Keratinocyte (primary cell): ENCODE measurements around the gene SERPINI2.

Experiments used
- EZH2 ChIP-seq: IDR thresholded peaks from one replicate; pipeline ENCODE4 v1.6.1; 2012; ENCODE audit warnings: inconsistent platforms, mild to moderate bottlenecking, low read length, moderate library complexity
- TF ChIP-seq, protein P1 (sequence below), 3 experiments: IDR thresholded peaks in 1 of 3; conservative IDR thresholded peaks in 1 of 3; optimal IDR thresholded peaks in 1 of 3; 2 replicates in 2 of 3; 3 replicates in 1 of 3; pipeline versions ENCODE3 to v1.5.1; 2011; ENCODE audit warnings: low read length in 3 of 3, mild to moderate bottlenecking in 3 of 3, moderate library complexity in 2 of 3, control low read depth in 1 of 3, inconsistent platforms in 1 of 3; ENCODE audit not compliant: insufficient read depth in 2 of 3; ENCODE audit errors: extremely low read depth in 1 of 3

GRCh38 chr3:167445491-167445890 lies 28.4 kb downstream of the SERPINI2 start:
- TF ChIP-seq, protein P1, sequence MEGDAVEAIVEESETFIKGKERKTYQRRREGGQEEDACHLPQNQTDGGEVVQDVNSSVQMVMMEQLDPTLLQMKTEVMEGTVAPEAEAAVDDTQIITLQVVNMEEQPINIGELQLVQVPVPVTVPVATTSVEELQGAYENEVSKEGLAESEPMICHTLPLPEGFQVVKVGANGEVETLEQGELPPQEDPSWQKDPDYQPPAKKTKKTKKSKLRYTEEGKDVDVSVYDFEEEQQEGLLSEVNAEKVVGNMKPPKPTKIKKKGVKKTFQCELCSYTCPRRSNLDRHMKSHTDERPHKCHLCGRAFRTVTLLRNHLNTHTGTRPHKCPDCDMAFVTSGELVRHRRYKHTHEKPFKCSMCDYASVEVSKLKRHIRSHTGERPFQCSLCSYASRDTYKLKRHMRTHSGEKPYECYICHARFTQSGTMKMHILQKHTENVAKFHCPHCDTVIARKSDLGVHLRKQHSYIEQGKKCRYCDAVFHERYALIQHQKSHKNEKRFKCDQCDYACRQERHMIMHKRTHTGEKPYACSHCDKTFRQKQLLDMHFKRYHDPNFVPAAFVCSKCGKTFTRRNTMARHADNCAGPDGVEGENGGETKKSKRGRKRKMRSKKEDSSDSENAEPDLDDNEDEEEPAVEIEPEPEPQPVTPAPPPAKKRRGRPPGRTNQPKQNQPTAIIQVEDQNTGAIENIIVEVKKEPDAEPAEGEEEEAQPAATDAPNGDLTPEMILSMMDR (optimal IDR thresholded peaks at IDR 0.05 in 1 of 3, IDR thresholded peaks at IDR 0.05 in 1 of 3, conservative IDR thresholded peaks at IDR 0.05 in 1 of 3; ENCODE audit: extremely low read depth in 1 of 3, insufficient read depth in 2 of 3, low read length in 3 of 3): no peak
- TF ChIP-seq EZH2: no peak
